ENCODE results near the gene PIP5K1C.

PIP5K1C gene

DNA sequence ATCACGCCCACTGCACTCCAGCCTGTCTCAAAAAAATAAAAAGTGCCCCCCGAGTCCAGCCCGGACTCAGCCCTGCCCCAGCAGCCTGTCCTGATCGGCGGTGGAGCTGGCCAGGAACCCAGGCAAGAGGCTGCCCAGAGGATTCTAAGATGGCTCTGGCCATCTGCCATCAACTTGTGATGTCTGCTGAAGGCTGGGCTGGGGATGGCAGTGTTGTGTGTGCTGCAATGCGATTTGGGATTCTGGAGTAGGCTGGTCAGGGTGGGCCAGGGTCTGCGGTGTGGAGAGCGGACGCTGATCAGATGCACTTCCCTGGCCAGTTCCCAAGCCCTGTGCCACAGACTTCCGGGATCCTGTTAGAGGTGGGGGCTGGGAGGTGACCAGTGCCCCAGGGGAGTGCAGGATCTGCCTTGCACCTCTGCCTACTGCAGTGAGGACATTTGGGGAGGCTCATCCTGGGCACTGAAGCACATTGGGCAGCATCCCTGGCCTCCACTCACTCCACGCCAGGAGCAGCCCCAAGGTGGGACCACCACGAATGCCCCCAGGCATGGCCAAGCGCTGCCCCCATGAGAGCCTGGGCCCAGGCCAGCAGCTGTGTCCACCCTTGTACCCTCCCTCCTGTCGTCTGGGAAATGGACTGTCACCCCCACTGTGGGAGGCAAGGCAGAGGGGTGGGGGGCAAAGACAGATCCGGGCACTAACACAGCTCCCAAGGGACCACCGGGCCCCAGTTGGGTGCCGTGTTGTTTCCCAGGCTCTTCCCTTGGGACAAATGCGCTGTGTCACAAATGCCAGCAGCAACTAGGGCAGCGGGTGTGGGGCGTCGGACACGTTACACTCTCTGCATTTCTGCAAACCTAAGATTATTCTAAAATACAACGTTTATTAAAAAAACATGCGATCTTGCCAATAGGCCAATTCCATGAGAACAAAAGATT, 90.2 kb downstream of the PIP5K1C start:
- no peak for DNase-seq (ENCODE audit: low spot score)

DNA sequence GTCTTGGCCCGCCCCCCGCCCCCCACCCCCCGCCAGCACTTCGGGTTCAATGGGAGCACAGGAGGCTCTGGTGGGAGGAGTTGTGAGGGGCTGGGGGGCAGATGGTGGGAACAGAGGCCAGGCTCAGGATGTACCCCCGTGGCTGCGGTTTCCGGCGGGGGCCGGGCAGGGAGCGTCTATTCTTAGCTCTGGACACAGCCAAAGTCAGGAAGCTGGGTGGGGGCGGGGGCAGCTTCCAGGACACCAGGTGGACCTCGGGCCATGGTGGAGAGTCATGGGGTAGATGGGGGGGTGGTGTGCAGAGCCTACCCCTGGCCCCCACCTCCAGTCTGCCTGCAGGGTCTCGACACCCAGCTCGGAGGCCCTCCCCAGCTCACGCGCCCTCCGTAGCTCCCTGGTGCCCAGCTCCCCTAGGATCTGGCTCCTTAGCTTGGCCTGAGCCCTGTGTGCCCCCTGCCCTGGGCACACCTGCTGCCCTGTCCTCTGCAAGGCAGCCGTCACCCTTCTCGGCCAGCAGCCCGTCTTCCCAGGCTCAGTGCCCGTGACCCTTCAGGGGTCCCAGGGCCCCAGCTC, 91.4 kb downstream of the PIP5K1C start:
- DNase-seq (ENCODE audit: low spot score) = no peak

DNA sequence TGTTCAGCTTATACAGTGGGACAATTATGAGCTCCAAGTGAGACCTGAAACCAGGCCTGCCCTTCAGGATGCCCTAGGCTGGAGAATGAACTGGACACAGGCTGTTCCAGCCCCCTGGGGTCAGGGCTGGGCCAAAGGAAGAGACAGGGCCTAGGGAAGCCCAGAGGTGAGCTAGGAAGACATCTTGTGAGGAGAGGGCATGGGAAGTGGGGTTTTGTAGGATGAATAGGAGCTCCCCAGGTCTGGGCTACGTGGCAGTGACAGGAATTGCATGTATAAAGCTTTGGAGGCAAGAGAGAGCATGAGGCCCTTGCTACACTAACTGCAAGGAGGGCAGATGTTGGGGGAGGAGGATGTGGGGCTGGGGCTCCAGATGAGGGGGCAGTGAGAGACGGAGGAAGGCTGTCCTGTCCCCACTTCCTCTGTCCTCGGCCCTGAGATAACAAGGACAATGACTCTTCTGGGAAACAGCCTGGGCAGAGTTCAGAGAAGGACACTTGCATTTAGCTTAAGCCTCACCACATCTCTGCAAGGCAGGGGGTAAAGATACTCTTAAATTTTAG, 92.1 kb downstream of the PIP5K1C start:
- DNase-seq (ENCODE audit: low spot score) = no peak

DNA sequence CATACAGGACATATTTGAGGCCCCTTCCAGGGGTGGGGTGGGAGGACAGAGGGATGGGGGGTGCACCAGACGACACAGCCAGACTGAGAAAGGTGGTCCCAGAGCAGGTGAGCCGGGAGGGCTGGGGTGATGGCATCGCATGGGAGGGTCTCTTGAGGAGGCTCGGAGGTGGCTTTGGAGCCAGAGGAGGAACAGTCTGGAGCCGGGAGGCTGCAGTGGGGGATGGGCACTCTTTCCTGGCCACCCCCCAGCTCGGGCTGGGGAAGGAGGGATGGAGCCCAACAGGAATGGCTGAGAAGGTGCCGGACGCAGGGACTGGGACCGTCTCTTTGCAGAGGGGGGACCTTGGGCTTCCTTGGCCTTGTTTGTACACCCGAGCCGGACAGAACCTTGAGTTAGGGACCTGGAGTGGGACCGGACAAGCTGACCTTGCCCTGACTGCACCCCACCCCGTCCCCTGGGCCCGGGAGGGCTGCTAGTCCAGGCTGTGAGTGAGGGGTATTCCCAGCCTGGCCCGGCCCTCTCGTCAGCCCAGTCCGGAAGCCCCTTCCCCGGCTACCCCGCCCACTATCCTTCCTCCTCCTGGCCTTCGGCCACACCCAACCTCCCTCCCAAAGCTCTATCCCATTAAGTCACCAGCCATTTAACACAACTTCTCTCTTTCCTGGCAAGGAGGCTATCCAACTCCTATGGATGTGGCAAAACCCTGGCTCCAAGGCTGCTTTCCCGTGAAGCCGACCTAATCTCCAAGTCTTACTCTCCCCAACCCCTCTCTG, 92.8 kb downstream of the PIP5K1C start:
- DNase-seq (ENCODE audit: low spot score) = no peak

DNA sequence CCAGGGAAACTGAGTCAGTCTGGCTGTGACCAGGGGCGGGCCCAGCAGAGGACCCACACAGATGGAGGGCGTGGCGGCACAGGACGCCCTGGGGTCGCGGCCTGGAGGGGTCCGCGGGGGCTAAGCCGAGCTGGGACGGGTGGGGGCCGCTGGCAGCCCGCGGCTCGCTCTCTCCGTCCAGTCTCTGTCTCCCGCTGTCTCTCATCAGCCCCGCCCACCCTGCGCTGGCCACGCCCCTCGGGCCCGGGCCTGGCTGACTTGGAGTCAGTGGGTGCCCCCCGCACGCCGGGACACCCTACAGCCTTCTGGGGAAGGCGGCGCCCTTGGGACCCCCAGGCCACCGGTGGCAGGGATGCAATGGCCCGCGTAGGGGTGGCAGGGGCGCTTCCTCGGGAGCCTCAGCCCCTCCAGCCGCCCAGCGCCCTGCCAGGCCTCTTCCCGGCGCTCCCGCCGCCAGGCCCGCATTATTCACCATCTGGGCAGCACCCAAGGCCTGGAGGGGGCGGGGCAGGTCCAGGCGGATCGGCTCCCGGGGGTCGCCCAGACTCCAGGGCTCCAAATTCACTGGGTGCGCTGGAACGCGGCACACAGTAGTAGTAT, 93.5 kb downstream of the PIP5K1C start, which contains the start of gene TBXA2R:
TBXA2R (minus strand) TSS at position 186 of the 600 bp plus-strand sequence. CDS start 6,241 bp downstream, outside the sequence.
- DNase-seq (ENCODE audit: low spot score) = peak; percentile 72

DNA sequence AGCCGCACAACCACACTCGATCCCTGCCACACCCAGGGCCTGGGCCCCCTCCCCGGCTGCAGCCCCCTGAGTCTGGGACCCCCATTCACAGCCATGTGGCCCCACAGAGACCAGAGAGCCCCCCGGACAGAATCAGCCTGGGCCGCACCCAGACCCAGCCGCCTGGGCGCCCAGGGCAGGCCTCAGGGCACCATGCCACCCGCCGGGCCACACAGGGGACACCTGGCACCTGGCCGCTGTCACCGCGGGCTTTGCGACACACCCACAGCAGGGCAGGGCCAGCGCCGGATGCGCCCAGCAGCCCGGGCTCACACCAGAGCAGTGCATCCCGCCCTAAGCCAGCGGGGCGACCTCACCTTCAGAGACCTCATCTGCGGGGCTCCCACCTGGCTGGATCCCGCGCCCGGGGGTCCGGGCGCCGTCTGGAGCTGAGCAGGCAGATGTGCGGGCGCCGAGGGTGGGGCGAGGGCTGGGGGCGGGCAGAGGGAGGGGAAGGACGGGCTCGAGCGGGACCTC, 94.0 kb downstream of the PIP5K1C start:
- DNase-seq (ENCODE audit: low spot score) = no peak

DNA sequence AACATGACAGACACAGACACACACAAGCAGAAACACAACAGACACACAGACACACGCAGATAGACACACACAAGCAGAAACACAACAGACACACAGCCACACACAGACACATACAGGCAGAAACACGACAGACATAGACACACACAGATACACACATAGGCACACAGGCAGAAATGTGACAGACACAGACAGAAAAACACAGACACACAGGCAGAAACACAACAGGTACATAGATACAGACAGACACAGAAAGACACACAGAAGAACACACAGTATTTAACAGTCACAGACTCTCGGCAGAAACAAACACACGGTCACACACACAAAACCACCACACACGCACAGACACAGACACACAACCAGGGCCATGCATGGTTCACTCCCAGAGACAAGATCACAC, 94.5 kb downstream of the PIP5K1C start:
- no peak for DNase-seq (ENCODE audit: low spot score)

DNA sequence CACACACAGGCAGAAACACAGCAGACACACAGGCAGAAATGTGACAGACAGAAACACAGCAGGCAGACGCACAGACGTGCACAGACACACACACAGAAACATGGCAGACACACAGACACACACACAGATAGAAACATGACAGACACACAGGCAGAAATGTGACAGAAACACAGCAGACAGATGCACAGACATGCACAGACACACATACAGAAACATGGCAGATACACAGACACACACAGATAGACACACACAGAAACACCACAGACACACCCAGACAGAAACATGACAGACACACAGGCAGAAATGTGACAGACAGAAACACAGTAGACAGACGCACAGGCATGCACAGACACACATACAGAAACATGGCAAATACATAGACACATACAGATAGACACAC, 94.9 kb downstream of the PIP5K1C start:
- no peak for DNase-seq (ENCODE audit: low spot score)

DNA sequence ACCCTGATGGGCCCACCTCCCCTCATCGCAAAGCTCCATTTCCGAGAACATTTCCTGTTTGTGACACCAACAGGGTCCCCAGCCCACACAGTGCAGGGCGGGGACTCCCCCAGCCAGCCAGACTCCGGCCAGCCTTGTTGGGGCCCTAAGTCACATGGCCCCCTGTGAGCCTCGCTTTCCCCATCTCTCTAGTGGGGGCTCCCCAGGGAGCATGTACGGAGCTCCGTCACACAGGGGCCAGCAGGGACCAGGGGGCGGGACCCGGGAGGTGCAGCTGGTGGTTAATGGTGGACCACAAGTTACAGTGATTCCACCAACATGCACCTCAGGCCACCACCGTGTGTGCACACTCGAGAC, 95.3 kb downstream of the PIP5K1C start:
- DNase-seq (ENCODE audit: low spot score) = no peak

DNA sequence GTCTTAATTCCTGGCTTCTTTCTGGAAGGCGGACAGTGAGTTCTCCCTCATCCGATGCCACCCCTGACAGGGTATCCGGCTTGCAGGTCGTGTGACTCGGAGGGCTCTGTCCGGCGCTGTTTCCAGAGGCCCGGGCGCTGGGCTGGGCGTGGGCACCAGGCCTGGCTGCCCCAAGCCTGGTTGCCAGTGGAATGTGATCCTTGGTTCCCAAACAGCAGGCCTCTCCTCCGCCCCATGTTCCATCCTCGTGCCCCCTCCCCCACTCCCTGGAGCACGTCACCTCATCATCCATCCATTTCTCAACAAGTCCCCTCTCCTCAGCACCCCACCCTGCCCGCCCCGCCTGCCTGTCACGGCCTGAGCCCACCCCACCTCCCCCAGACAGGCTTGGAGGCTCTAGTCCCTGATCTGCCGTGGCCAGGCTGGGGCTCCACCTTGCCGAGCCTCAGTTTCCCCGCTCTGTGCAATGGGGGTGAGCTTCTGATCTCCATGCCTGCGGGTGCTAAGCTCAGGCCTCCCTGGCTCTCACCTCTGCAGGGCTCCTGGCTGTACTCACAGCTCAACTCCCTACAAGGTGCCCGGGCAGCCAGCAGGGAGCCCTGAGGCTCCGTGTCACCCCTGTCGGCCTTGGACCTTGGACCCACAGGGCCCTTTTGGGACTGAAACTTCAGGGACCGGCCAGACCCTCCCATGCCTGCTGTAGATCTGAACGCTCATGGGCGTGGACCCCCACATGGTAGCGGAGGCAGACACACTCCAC, 95.9 kb downstream of the PIP5K1C start:
- no peak for DNase-seq (ENCODE audit: low spot score)

DNA sequence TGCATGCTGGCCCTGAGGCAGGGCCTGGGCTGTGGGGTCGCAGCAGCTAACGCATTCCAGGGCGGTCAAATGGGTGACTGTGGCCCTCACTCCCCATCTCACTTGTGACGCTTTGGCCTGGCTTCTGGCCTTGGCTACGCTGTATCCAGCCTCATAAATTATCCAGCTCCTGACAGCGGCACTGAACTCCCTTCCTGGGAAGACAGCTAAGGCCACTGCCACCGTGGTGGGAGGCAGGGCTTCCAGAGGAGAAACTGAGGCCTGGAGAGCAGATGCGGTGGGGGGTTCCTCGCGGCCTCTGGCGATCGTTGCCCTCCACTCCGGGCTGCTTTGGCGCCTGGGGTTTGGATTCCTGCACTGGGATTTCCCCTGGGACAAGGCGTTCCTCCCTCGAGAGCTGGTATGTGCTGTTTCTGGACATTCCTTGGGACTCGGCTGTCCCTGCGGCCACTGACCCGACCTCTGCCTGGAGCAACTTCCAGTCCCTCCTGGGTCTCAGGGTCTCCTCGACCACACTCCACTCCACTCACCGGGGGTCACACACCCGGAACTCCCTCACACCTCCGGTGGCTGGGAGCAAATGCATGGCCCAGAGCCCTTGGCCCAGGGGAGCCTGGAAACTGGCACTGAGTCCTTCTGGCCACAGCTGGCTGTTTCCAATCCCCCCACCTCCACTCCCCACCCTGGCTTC, 97.0 kb downstream of the PIP5K1C start:
- DNase-seq (ENCODE audit: low spot score) = no peak

DNA sequence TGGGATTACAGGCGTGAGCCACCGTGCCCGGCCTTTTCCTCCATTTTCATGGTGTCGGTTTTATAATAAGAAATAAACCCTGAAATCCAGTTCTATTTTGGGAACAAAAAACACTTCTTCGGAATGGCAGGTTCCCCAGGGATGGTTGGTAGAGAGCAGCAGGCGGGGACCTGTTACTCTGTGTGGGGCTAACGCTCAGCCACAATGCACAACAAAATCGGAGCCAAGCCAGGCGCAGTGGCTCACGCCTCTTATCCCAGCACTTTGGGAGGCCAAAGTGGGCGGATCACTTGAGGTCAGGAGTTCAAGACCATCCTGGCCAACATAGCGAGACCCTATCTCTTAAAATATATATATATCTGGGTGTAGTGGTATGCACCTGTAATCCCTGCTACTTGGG, 99.2 kb downstream of the PIP5K1C start:
- DNase-seq (ENCODE audit: low spot score) = no peak

DNA sequence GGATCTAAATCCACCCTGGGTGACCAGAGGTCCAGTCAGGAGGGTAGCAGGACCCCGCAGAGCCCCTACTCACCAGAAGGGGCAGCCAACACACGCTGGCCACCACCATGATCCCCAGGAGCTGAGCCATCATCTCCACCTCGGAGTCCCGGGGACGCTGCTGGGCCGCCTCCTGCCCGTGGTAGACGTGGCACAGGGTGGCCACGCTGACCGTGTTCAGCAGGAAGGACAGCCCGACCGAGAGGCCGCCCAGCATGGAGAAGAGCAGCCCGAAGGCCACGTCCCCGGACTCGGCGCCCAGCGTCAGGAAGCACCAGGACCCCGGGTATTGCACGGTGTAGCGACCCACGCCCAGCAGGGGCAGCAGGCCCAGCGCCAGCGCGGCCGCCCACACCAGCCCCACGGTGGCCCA, 100.5 kb downstream of the PIP5K1C start:
- DNase-seq (ENCODE audit: low spot score) = no peak

DNA sequence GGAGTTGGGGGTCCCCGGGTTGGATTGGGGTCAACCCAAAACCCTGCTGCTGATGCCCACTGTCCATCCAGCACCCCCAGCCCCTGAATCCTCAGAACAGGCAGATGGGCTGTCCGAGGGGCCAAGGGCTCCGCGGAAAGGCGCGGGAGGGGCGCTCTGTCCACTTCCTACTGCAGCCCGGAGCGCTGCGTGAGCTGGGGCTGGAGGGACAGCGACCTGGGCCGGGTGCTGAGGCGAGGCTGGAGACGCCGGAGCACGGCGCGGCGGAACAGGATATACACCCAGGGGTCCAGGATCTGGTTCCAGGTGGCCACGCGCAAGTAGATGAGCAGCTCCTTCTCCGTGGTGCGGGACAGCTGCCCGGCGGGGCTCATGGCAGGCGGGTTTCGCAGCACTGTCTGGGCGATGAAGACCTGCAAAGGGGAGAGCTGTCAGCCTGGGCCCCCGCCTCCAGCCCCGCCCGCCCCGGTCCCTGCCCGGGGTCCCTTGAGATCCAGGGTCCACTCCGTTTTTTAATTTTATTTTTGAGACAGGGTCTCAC, 104.7 kb downstream of the PIP5K1C start:
- DNase-seq (ENCODE audit: low spot score) = no peak

DNA sequence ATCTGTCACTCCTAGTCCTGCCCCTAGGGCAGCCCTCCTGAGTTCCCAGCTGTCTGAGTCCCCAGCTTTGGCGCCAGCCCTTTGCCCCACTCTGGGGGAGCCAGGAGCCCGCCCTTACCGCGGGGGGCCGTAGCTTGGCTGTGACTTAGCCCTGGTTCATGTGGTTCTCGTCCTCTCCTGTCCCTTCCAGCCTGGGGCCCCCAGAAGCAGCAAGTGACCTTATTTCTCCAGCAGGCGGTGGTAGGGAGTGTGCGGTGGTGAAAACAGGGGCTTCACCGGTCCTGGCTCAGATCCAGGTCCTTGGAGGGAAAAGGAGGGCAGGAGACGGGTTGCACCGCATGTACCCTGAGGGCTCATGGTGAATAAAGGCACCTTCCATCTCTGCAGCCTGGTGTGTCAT, 107.1 kb downstream of the PIP5K1C start:
- DNase-seq (ENCODE audit: low spot score) = no peak

DNA sequence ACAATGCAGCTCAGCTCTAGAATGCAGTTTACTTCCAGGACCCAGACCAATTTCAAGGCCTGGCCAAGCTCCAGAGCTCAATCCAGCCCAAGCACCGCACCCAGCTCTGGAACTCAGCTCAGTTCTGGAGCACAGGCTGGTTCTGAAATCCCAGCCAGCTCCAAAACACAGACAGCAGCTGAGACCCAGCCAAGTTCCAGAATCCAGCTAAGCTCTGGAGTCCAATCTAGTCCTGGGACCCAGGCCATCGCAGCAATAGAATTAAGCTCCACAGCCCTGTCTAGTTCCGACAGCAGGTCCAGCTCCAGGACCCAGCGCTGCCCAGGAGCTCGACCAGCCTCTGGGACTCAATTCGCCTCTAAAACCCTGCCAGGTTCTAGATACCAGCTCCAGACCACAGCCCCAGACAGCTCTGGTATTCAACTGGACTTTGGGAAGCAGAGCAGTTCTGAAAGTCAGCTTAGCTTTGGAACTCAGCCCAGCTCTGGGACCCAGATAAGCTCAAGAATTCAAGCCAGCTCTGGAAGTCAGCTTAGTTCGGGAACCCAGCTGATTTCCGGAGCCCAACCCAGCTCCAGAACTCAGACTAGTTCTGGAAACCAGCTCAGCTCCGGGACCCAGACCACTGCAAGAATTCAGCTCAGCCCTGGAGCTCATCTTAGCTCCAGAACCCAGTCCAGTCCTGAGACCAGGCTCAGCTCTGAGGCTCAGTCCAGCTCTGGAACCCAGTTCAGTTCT, 108.2 kb downstream of the PIP5K1C start:
- DNase-seq (ENCODE audit: low spot score) = no peak

DNA sequence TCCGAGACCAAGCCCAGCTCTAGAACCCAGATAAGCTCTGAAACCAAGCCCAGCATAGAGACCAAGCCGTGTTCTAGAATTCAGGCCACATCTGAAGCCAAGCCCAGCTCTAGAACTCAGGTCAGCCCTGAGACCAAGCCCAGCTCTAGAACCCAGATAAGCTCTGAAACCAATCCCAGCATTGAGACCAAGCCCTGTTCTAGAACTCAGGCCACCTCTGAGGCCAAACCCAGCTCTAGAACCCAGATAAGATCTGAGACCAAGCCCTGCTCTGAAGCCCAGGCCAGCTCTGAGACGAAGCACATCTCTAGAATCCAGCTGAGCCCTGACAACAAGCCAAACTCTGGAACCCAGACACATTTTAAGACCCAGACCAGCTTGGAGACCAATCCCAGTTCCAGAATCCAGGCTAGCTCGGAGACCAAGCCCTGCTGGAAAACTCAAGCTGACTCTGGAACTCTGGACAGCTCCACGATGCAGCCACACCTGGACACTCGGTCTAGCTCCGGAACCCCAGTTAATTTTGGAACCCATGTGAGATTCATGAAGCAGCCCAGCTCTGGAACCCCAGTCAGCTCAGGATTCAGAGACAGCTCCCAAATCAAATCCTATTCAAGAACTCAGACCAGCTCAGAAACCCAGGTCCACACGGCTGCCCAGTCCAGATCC, 109.1 kb downstream of the PIP5K1C start:
- DNase-seq (ENCODE audit: low spot score) = no peak

DNA sequence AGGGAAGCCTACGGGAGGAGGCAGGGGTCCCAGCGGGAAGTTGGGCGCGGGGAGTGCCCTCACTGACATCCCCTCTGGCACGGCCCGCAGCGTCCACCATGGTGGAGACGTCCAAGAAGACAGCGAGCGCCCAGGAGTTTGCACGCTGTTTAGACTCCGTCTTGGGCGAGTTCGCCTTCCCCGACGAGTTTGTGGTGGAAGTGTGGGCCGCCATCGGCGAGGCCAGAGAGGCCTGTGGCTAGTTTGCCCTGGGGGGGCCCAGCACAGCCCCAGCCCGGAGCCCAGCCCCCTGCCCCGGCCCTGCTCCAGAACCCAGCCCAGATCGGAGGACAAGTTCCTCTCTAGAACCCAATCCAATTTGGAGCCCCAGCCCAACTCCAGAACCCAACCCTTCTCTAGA, 110.3 kb downstream of the PIP5K1C start:
- DNase-seq (ENCODE audit: low spot score) = no peak

DNA sequence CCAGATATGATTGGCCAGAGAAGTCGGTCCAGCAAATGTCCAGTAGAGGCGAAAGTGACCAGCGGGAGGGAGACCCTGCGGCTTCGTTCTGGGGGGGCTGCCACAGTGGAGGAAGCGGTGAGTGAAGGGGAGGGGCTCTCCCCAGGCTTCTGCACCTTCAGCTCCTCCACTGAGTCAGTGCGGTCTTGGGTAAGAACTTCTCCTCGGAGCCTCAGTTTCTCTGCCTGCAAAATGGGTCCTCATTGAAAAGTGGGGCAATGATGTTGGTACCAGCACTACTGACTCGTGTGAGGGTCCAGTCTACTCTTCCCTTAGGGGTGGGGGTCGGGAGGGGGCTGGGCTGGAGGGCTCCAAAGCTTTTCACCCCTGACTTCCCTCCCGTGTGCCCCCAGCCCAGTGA, 110.8 kb downstream of the PIP5K1C start:
- no peak for DNase-seq (ENCODE audit: low spot score)
